ENCODE measurements around the gene KRT78.
"Not testable (repeated sequence)": the region's sequence is repeated elsewhere in the genome, so short reads cannot be mapped to it uniquely, and the experiment has no call there.

Gene KRT78

GRCh38 chr12:52848661-52849255 is at the start of gene KRT78:
Gene KRT78 (minus strand): TSS chr12:52848994. CDS start chr12:52848930, 64 bp downstream.
- no peak for DNase-seq

GRCh38 chr12:52896190-52897100 is 47.7 kb upstream of the KRT78 start:
- DNase-seq, result no peak

- DNase-seq, result no peak
Observed at GRCh38 chr12:52895726-52896189, 47.0 kb upstream of the KRT78 start.

- DNase-seq, result no peak
Observed at GRCh38 chr12:52892974-52893373, 44.2 kb upstream of the KRT78 start.

GRCh38 chr12:52892207-52892852 is 43.5 kb upstream of the KRT78 start:
- no peak for DNase-seq

- no peak for DNase-seq
Observed at GRCh38 chr12:52891044-52891443, 42.2 kb upstream of the KRT78 start.

- no peak for DNase-seq
Observed at GRCh38 chr12:52890417-52890816, 41.6 kb upstream of the KRT78 start.

- DNase-seq, result peak; percentile 55
Observed at GRCh38 chr12:52884526-52885293, 35.9 kb upstream of the KRT78 start.

GRCh38 chr12:52880499-52880898 is 31.7 kb upstream of the KRT78 start:
- not testable (repeated sequence) for DNase-seq

GRCh38 chr12:52879394-52880351 is 30.9 kb upstream of the KRT78 start:
- DNase-seq, result peak; percentile 70

- DNase-seq, result no peak
Observed at GRCh38 chr12:52878507-52879393, 30.0 kb upstream of the KRT78 start.

GRCh38 chr12:52877242-52877641 is 28.4 kb upstream of the KRT78 start:
- no peak for DNase-seq

GRCh38 chr12:52876372-52876771 is 27.6 kb upstream of the KRT78 start:
- no peak for DNase-seq

GRCh38 chr12:52874573-52875435 is 26.0 kb upstream of the KRT78 start:
- no peak for DNase-seq

GRCh38 chr12:52873832-52874572 is 25.2 kb upstream of the KRT78 start:
- peak; percentile 74 for DNase-seq

GRCh38 chr12:52873513-52873831 is 24.7 kb upstream of the KRT78 start:
- DNase-seq, result no peak

- DNase-seq, result no peak
Observed at GRCh38 chr12:52872644-52873389, 24.0 kb upstream of the KRT78 start.

All from MV-4-11 (cell line).